WTC11 (cell line): ENCODE measurements around the gene CACNA1D.

Source experiments
- CTCF ChIP-seq: fragments of 200-600 bp; IDR thresholded peaks from 2 replicates; pipeline ENCODE4 v1.8.0; 2022; ENCODE audit warnings: antibody characterized with exemption
- E2F4 ChIP-seq: sonication (generic); formaldehyde crosslinking; IDR thresholded peaks from 2 replicates; pipeline ENCODE4 v1.8.1; 2022; ENCODE audit warnings: low read depth, mild to moderate bottlenecking, moderate library complexity, missing genetic modification reagents, borderline replicate concordance
- ELF4 ChIP-seq: sonication (generic); formaldehyde crosslinking; IDR thresholded peaks from 2 replicates; pipeline ENCODE4 v1.8.1; 2022; ENCODE audit warnings: low read depth, mild to moderate bottlenecking, moderate library complexity, missing genetic modification reagents
- ETV6 ChIP-seq: sonication (generic); formaldehyde crosslinking; IDR thresholded peaks from 2 replicates; pipeline ENCODE4 v1.8.1; 2022; ENCODE audit warnings: mild to moderate bottlenecking, missing genetic modification reagents
- FOXP1 ChIP-seq: sonication (generic); formaldehyde crosslinking; IDR thresholded peaks from 2 replicates; pipeline ENCODE4 v1.8.0; 2022; ENCODE audit warnings: missing genetic modification reagents, mild to moderate bottlenecking, moderate library complexity, borderline replicate concordance
- FOXP4 ChIP-seq: sonication (generic); formaldehyde crosslinking; IDR thresholded peaks from 2 replicates; pipeline ENCODE4 v1.8.0; 2022; ENCODE audit warnings: mild to moderate bottlenecking, missing genetic modification reagents
- HMGXB4 ChIP-seq: sonication (generic); formaldehyde crosslinking; IDR thresholded peaks from 2 replicates; pipeline ENCODE4 v1.8.1; 2023; ENCODE audit warnings: mild to moderate bottlenecking, moderate library complexity, missing genetic modification reagents
- RELA ChIP-seq: sonication (generic); formaldehyde crosslinking; IDR thresholded peaks from 2 replicates; pipeline ENCODE4 v1.8.1; 2022; ENCODE audit warnings: missing genetic modification reagents, mild to moderate bottlenecking, borderline replicate concordance
- SP1 ChIP-seq: sonication (generic); formaldehyde crosslinking; conservative IDR thresholded peaks from 2 replicates; pipeline ENCODE4 v1.8.1; 2022; ENCODE audit warnings: missing genetic modification reagents
- TEAD1 ChIP-seq: sonication (generic); formaldehyde crosslinking; IDR thresholded peaks from 2 replicates; pipeline ENCODE4 v1.8.0; 2022; ENCODE audit warnings: mild to moderate bottlenecking, missing genetic modification reagents
- TP53 ChIP-seq: sonication (generic); formaldehyde crosslinking; IDR thresholded peaks from 2 replicates; pipeline ENCODE4 v1.8.1; 2023; ENCODE audit warnings: mild to moderate bottlenecking, missing genetic modification reagents
- ZBTB43 ChIP-seq: sonication (generic); formaldehyde crosslinking; IDR thresholded peaks from 2 replicates; pipeline ENCODE4 v1.8.1; 2023; ENCODE audit warnings: mild to moderate bottlenecking, missing genetic modification reagents
- ZNF317 ChIP-seq: sonication (generic); formaldehyde crosslinking; IDR thresholded peaks from 2 replicates; pipeline ENCODE4 v1.8.1; 2023; ENCODE audit warnings: low read depth, mild to moderate bottlenecking, moderate library complexity, missing genetic modification reagents, borderline replicate concordance
- ZSCAN18 ChIP-seq: fragments of 250-450 bp; sonication (Bioruptor Pico); IDR thresholded peaks from 2 replicates; pipeline ENCODE4 v2.1.2; 2022; ENCODE audit warnings: mild to moderate bottlenecking, moderate library complexity

GRCh38 chr3:53843195-53844177 lies 349.1 kb downstream of the CACNA1D start:
- TF ChIP-seq CTCF (no peak), TEAD1 (no peak), ETV6 (CRISPR knock-in tag) (no peak), E2F4 (CRISPR knock-in tag) (no peak), TP53 (CRISPR knock-in tag) (no peak), ZSCAN18 (CRISPR knock-in tag) (no peak), RELA (CRISPR knock-in tag) (no peak), FOXP1 (no peak), SP1 (CRISPR knock-in tag) (no peak), ZBTB43 (CRISPR knock-in tag) (no peak), ELF4 (CRISPR knock-in tag) (no peak), FOXP4 (CRISPR knock-in tag) (no peak), ZNF317 (CRISPR knock-in tag) (no peak), HMGXB4 (CRISPR knock-in tag) (no peak)
